Prostate gland (tissue), 2 donors: ENCODE data around the gene LBR. TPM values are rescaled to one million over a fixed set of nuclear protein-coding genes. Genes with fewer than 3 reads are reported as not detected.

Experiments
- DNase-seq: peaks from one replicate; pipeline ENCODE4 v3.0.0-alpha.2; 2019; ENCODE audit warnings: low spot score
- H3K27ac ChIP-seq, 2 donors: fragments of 200-600 bp; sonication (generic); 2 replicates each; pipeline ENCODE4 v1.5.1; 2017 to 2019
- H3K27me3 ChIP-seq: fragments of 200-600 bp; sonication (generic); replicated peaks from 2 replicates; pipeline ENCODE4 v1.5.1; 2019; ENCODE audit not compliant: insufficient read depth
- H3K36me3 ChIP-seq, 2 donors: fragments of 200-600 bp; sonication (generic); 1 replicate in 1 of 2; 2 replicates in 1 of 2; pipeline versions ENCODE4 v1.5.1 to v1.8.1; 2017 to 2019
- H3K4me1 ChIP-seq: fragments of 200-600 bp; sonication (generic); replicated peaks from 2 replicates; pipeline ENCODE4 v1.5.1; 2019
- H3K4me3 ChIP-seq, 2 donors: fragments of 200-600 bp; sonication (generic); 2 replicates each; pipeline ENCODE4 v1.5.1; 2017 to 2019
- H3K9me3 ChIP-seq: fragments of 200-600 bp; sonication (generic); 2 replicates; pipeline ENCODE4 v1.5.1; 2017
- CTCF ChIP-seq, 4 experiments: fragments of 200-600 bp in 2 of 4; fragments of 450-650 bp in 2 of 4; sonication (generic) in 2 of 4; IDR thresholded peaks; 1 replicate in 3 of 4; 2 replicates in 1 of 4; pipeline ENCODE4 v1.5.1; 2016 to 2019; ENCODE audit warnings: antibody characterized with exemption in 4 of 4, mild to moderate bottlenecking in 2 of 4, moderate library complexity in 2 of 4
- POLR2A ChIP-seq: fragments of 450-650 bp; IDR thresholded peaks from one replicate; pipeline ENCODE4 v1.6.1; 2016; ENCODE audit warnings: antibody characterized with exemption, mild to moderate bottlenecking
- POLR2AphosphoS5 ChIP-seq: sonication (generic); formaldehyde crosslinking; IDR thresholded peaks from one replicate; pipeline ENCODE4 v1.6.1; 2017; ENCODE audit warnings: antibody characterized with exemption
- WGBS: methylation state at CpG from one replicate; pipeline ENCODE4 v1.1.5; 2018; 5-methylcytosine and 5-hydroxymethylcytosine counted together
- intact Hi-C: fragments of 100-400 bp; cut with DNase I; formaldehyde crosslinking; loops from one replicate; pipeline ENCODE4 v1.14.2; 2022
- total RNA-seq, 2 donors: library from RNA; depleted of rRNA; stranded (reverse); fragments of >200 nt; gene quantifications; one replicate each; pipeline ENCODE4 v1.1.0, GENCODE V29; 2016

The LBR gene
- total RNA-seq, 2 donors from 2014 or later: 28.7 to 36.4 TPM

- Histone ChIP-seq H3K4me3 (no peak overlapping the region), H3K36me3 (no peaks in the 10 kb centered on the region), H3K27me3 (no peaks in the 10 kb centered on the region), H3K27ac (no peak overlapping the region), H3K9me3 (no peaks in the 10 kb centered on the region), H3K4me1 (peaks cover 2% of the 10 kb centered on the region)
- intact Hi-C loops: no loop called here
- DNase-seq: no peak
- WGBS: 88% methylated on average over 25 of the region's 25 CpGs
- TF ChIP-seq POLR2AphosphoS5: no peak
- no peak for TF ChIP-seq POLR2A
- no peak for TF ChIP-seq CTCF (IDR thresholded peaks at IDR 0.05)
Observed at GRCh38 chr1:225451840-225452515, 24.1 kb upstream of the LBR start.

DNA sequence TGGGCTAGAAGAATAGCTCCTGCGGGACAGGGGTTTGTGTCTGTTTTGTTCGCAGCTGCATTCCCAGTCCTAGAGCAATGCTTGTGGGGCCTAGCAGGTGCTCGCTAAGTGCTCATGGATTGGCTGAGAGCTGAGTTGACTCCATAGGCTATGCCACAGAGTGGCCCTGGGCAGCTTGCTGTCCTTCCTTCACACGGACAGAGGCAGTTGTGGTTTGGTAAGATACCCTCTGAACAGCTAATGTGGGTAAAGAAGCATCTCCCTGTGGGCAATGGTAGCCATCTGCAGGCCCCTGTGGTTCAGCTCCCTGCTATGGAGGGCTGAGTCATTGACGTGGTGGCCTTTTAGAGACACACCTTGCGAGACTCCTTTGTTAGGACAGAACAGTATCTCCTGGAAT, 23.5 kb upstream of the LBR start:
- intact Hi-C loops: no loop called here
- no peak overlapping the region for H3K27ac ChIP-seq
- peaks cover 2% of the 10 kb centered on the region for H3K4me1 ChIP-seq
- H3K4me3 ChIP-seq: no peak overlapping the region
- H3K27me3 ChIP-seq: no peaks in the 10 kb centered on the region
- H3K9me3 ChIP-seq: no peaks in the 10 kb centered on the region
- DNase-seq: no peak
- TF ChIP-seq CTCF (IDR thresholded peaks at IDR 0.05) (no peak), POLR2AphosphoS5 (no peak), POLR2A (no peak)
- 89% methylated on average over 6 of the region's 6 CpGs for WGBS
- H3K36me3 ChIP-seq: no peaks in the 10 kb centered on the region

DNA sequence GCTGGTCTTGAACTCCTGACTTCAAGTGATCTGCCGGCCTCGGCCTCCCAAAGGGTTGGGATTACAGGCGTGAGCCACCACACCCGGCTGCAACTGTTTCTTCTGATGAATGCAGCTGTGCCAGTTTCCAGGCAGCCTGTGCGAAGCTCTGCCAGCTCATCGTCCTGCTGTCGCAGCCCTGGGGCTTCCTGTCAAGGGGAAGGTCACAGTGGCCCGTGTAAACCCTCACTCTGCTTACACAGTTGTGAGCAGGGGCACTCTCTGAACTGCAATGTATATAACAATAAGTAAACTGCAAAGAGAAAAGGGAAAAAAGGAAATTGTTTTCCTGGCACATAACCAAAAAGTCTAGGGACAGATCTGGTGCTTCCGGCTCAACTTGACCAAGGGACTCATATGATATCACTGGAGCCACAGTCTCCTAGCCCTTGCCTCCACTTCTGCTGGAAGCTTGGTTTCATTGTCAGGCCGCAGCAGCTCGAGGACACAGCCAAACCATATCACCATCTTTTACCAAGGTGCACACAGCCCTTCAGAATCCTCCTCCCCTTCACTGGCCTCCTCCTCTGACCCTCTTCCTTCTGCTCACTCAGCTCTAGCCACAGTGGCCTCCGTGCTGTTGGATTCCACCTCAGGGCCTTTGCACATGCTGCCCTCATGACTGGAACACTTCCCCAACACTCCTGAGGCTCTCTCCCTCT, 22.8 kb upstream of the LBR start:
- Histone ChIP-seq H3K36me3 (no peaks in the 10 kb centered on the region), H3K27ac (peak overlapping the region in 1 of 2 donors; percentile 4), H3K4me1 (peaks cover 2% of the 10 kb centered on the region), H3K9me3 (no peaks in the 10 kb centered on the region), H3K27me3 (no peaks in the 10 kb centered on the region), H3K4me3 (no peak overlapping the region)
- 66% methylated on average over 12 of the region's 12 CpGs for WGBS
- intact Hi-C loops: no loop called here
- no peak for DNase-seq
- TF ChIP-seq CTCF (IDR thresholded peaks at IDR 0.05) (no peak), POLR2AphosphoS5 (no peak)

DNA sequence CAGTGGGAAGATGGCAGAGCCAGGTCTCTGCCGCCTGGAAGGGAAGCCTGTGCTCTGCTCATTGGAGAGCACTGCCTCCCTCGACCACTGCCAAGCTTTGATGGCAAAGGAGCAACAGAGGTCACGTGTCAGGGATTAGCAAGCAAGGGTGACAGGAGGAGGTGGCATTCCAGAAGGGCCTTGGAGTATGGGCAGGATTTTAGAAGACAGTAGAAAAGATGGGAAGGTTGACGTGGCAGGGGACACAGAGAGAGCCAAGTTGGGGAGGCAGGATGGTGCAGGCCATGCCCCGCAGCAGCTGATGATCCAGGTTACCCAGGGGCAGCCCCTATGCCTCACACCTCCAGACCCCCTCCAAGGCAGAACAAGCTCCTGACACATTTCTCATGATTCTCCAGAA, 21.9 kb upstream of the LBR start:
- WGBS: 92% methylated on average over 5 of the region's 5 CpGs
- intact Hi-C loops: loop anchor here (10.0 kb wide), 1 partner anchor 945 kb away; no protein-coding TSS in a partner anchor
- Histone ChIP-seq H3K36me3 (no peaks in the 10 kb centered on the region), H3K9me3 (no peaks in the 10 kb centered on the region), H3K4me3 (no peak overlapping the region), H3K27me3 (no peaks in the 10 kb centered on the region), H3K4me1 (peaks cover 2% of the 10 kb centered on the region), H3K27ac (peak overlapping the region in 1 of 2 donors; percentile 68)
- no peak for DNase-seq
- TF ChIP-seq POLR2AphosphoS5 (no peak), POLR2A (no peak), CTCF (IDR thresholded peaks at IDR 0.05) (no peak)
